SKM-1 treated with dmso at 0.1 percent for 144 hours (cell line): ENCODE results near the gene SLC35A2.
"Not testable (repeated sequence)": the region's sequence is repeated elsewhere in the genome, so short reads cannot be mapped to it uniquely, and the experiment has no call there.

Source experiments
- DNase-seq: peaks from one replicate; lab custom pipeline; 2025; ENCODE audit not compliant: unreplicated experiment; lab: John Stamatoyannopoulos, UW

SLC35A2 gene

GRCh38 chrX:48903290-48903689 is 8.2 kb downstream of the SLC35A2 start:
- no peak for DNase-seq

- DNase-seq = no peak
Measured at GRCh38 chrX:48902776-48903175, 8.7 kb downstream of the SLC35A2 start.

- no peak for DNase-seq
Measured at GRCh38 chrX:48902135-48902534, 9.3 kb downstream of the SLC35A2 start.

GRCh38 chrX:48901069-48901468 is 10.4 kb downstream of the SLC35A2 start:
- no peak for DNase-seq

- no peak for DNase-seq
Measured at GRCh38 chrX:48899078-48899410, 12.4 kb downstream of the SLC35A2 start.

- peak; percentile 79 for DNase-seq
Measured at GRCh38 chrX:48897625-48898306, 13.7 kb downstream of the SLC35A2 start, which contains the start of the genes PQBP1 and TIMM17B. PQBP1 (plus strand) TSS chrX:48897930; CDS start chrX:48898510, 580 bp downstream. TIMM17B (minus strand) TSS chrX:48897768; CDS start chrX:48897749, 19 bp downstream.

- peak; percentile 13 for DNase-seq
Measured at GRCh38 chrX:48897157-48897624, 14.3 kb downstream of the SLC35A2 start.

GRCh38 chrX:48896611-48897011 is 14.8 kb downstream of the SLC35A2 start:
- no peak for DNase-seq

- DNase-seq = no peak
Measured at GRCh38 chrX:48894891-48895290, 16.6 kb downstream of the SLC35A2 start.

- no peak for DNase-seq
Measured at GRCh38 chrX:48893556-48894348, 17.7 kb downstream of the SLC35A2 start.

- no peak for DNase-seq
Measured at GRCh38 chrX:48892896-48893295, 18.6 kb downstream of the SLC35A2 start.

- DNase-seq = peak; percentile 71
Measured at GRCh38 chrX:48891402-48892288, 19.8 kb downstream of the SLC35A2 start.

- DNase-seq = no peak
Measured at GRCh38 chrX:48890934-48891401, 20.5 kb downstream of the SLC35A2 start.

- DNase-seq = no peak
Measured at GRCh38 chrX:48890296-48890925, 21.0 kb downstream of the SLC35A2 start.

- DNase-seq = not testable (repeated sequence)
Measured at GRCh38 chrX:48886586-48886985, 24.9 kb downstream of the SLC35A2 start.

- no peak for DNase-seq
Measured at GRCh38 chrX:48883729-48884128, 27.7 kb downstream of the SLC35A2 start.

- not testable (repeated sequence) for DNase-seq
Measured at GRCh38 chrX:48876944-48877343, 34.5 kb downstream of the SLC35A2 start.

- DNase-seq = not testable (repeated sequence)
Measured at GRCh38 chrX:48872017-48872416, 39.4 kb downstream of the SLC35A2 start.

GRCh38 chrX:48864210-48864609 is 47.2 kb downstream of the SLC35A2 start:
- no peak for DNase-seq

GRCh38 chrX:48854898-48855297 is 56.5 kb downstream of the SLC35A2 start:
- DNase-seq = no peak
